Measurements from ENCODE around the gene MEX3D.
A peak's percentile ranks its signal among the peaks of the same experiment; 100 is the strongest.

MEX3D gene

DNA sequence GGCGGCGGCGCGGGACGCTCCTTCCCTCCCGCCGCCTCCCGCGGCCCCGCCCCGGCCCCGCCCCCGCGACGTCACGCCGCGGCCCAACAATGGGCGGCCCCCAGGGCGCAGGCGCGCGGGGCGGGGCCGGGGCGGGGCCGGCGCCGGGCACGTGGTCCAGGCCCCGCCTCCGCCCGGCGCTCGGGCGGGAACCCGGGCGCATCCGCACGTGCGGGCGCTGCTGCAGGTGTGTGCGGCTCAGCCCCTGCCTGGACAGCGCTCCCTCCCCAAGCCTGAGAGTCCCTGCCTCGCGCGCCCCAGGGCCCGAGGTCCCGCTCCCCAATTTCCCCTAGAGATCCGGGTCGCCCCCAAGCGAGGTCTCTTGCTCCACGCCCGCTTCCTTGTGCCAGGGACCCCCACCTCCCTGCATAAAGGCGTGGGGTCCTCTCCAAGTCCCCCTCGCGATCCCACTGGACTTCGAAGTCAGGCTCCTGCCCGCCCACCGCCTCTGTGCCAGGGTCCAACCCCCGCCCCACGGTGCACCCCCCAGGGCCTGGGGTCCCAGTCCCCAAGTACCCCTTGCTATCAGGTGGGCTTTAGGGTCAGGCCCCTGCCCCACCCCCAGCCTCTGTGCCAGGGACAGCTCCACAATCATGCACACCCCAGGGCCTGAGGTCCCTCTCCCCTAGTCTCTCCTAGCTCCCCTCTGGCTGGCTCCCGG, at the start of gene MEX3D:
Gene MEX3D (minus strand): TSS at position 6 of the 700 bp plus-strand sequence. CDS start 267 bp downstream, outside the sequence.
- DNase-seq (ENCODE audit: low spot score) = peak; percentile 77

DNA sequence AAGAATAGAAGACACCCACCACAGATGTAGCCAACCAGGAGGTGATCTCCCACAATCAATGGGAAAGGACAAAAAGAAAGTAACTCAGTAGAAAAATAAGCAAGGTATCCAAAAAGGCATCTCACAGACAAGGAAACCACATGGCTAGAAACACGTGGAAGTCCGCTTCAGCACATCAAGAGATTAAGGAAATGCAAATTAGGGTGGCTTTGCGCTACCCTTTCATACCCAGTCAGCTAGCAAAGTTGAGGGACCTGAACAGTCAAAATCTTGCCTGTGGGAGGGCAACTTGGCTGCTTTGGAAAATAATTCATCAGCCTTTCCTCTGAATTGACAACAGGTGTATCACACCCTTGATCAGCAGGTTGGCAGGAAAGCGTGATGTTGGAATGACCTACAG, 48.8 kb upstream of the MEX3D start:
- no peak for DNase-seq (ENCODE audit: low spot score)

DNA sequence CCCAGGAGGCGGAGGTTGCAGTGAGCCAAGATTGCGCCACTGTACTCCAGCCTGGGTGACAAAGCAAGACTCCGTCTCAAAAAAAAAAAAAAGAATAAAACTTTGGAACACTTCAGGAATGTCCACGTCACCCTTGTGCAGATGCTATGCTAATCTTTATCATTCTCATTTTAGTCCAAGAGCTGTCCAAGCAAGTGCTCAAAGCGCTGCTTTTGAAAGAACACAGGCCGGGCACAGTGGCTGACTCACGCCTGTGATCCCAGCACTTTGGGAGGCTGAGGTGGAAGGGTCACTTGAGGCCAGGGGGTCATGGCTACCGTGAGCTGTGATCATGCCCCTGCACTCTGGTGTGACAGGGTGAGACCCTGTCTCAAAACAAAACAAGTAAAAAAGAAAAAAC, 48.3 kb upstream of the MEX3D start:
- DNase-seq (ENCODE audit: low spot score) = no peak

DNA sequence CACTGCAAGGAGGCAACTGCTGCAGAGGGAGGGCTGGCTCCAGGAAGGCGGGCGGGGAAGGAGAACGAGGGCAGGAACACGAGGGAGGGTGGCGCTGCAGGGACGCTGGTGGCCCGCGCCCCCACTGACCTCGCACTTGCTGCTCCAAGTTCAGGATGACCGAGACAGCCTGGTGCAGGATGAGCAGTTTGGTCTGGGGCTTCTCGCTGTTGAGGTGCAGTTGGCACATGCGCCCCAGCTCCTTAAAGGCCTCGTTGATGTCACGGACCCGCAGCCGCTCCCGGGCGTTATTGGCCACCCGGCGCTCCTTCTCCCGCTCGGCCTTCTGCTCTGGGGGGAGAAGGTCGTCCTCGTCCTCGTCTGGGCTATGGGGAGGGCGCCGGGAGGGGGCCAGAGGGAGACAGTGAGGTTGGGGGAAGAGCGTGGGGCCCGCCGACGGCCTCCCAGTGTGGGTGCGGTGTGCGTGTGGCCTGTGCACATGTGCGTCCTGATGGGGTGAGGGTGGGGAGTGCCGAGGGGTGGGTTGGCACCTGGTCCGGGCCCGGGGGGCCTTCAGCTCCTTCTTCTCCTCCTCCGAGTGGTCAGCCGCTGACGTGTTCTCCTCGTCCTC, 47.1 kb upstream of the MEX3D start:
- DNase-seq (ENCODE audit: low spot score) = no peak

DNA sequence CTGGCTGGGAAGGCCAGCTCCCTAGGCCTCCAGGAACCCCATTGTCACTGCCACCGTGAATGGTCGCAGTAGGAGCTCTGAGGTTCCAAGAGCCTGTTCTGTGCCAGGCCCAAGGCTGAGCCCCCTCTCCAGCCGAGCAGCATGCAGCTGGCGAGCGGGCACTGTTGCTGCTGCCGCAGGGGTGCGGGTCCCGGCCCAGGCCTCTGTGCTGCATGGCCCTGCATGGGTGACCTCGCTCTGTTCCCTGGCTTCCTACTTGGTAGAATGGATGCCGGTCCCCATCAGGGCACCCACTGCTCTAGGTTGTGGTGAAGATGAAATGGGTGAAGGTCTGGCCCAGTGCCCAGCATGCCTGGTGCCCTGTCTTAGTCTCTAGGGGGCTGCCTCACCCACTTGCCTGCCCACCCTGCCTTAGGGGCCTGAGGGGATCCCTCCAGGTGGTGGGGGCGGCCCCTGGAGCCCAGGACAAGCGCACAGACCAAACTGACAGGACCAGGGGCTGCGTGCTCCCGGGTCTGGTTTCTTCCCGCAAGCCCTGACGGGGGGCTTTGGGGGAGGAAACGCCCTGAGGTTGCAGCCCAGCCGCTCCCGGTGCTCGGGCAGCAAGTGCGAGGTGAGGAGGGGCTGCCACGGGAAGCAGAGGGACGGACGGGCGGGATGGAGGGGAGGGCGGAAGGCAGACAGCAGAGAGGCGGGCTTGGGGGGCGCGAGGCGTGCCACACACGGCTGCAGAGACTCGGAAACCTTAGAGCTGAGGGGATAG, 45.9 kb upstream of the MEX3D start:
- DNase-seq (ENCODE audit: low spot score) = no peak

DNA sequence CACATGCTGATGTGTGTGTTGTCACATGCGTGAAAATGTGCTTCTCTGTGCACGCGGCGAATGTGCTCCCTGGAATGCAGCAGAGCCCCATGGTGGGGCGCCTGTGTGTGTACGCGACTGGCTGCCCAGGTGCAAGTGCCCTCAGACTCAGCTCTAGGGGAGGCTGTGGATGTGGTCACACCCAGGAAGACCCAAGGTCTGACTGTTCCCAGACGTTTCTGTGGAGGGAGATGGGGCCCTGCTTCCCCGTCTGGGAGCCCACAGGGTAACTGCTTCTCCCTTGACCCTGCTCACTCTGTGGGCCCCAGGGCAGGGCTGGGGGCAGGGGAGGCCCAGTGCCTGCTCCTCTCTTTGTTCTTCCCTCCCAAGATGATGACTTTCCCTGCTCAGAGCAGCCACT, 45.0 kb upstream of the MEX3D start:
- no peak for DNase-seq (ENCODE audit: low spot score)

DNA sequence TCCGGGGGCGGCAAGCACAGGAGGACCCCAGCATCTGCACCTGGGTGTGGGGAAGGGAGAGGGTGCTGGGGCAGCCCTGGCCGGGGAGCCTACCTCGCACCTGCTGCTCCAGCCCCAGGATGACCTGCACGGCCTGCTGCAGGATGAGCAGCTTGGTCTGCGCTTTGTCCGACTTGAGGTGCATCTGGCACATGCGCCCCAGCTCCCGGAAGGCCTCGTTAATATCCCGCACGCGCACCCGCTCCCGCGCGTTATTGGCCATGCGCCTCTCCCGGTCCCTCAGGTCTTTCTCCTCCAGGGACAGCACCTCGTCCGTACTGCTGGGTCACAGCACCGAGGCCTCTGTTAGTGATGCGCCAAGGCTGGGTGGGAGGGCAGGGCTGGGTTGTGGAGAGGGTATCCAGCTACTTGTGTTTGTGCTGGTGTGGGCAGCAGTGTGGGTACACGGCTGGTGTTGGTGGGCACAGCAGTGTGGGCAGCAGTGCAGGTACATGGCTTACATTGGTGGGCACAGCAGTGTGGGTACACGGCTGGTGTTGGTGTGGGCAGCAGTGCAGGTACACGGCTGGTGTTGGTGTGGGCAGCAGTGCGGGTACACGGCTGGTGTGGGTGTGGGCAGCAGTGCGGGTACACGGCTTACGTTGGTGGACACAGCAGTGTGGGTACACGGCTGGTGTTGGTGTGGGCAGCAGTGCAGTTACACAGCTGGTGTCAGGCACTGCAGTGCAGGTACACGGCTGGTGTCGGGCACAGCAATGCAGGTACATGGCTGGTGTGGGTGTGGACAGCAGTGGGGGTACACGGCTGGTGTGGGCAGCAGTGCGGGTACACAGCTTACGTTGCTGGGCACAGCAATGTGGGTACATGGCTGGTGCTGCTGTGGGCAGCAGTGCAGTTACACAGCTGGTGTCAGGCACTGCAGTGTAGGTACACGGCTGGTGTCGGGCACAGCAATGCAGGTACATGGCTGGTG, 44.3 kb upstream of the MEX3D start:
- DNase-seq (ENCODE audit: low spot score) = no peak

DNA sequence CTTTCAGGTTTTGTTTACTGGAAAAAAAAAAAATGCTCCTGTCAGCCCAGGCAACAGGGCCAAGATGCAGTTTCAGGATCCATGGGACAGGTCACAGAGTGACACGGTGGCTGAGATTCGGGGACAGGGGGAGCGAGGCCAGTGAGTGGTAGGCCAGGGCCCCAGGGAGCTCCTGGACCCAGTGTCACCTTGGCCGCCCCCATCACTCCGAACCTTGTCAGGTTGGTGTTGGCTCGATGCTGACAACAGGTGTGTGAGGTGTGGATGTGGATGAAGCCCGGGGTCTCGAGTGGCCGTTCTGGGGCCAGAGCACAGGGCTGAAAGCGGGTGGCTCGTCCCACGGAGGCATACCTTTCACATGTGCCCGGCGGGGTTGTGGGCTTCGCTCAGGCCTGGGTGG, 43.2 kb upstream of the MEX3D start:
- DNase-seq (ENCODE audit: low spot score) = no peak

DNA sequence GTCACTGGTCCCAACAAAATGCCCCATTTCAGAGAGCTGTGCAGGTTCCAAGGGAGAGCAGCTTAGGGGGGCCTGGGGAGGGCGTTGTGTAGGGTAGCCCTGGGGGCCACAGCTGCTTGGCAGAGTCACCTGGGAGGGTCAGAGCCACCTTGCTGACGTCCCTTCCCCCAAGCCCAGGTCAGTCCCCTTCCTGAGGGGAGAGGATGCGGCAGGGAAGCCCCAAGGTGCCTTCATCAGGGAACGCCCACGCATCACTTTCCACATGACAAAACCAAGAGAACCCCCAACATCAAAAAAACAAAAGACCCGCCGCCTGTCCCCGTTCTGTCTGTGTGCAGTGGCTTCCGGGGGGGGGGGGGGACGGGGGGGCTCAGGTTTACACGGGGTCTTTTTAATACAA, 42.5 kb upstream of the MEX3D start:
- no peak for DNase-seq (ENCODE audit: low spot score)

DNA sequence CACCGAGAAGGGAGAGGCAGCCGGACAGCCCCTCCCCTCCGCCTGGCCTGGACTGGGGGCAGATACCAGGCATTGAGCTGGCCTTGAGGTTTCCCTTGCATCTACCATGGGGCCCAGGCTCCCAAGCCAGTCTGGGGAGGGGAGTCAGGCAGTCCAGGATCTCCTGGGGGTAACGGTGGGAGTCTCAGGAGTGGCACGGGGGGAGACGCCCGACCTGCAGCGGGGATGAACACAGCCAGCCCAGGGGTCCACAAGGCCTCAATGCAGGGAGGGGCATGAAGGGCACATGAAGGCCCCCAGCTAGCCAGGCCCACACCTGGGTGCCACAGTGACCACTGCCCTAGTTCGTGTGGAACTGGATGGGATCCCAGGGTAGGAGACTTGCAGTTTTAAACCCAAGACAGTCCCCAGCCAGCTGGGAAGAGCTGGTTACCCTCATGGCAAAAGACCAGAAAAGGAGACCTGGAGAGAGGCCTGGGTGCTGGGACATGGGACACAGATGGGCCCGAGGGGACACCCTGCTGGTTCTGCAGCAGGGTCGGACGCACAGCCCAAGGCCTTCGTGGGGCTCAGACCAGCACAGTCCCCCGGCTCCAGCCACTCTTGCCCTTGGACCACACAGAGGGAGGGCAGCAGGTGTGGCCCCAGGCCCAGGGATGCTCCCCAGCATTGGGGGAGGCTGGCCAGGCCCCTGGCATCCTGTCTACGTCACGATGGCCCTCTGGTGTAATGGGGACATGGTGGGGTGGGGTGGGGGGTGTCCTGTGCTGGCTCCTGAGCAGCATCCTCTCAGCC, 41.8 kb upstream of the MEX3D start:
- DNase-seq (ENCODE audit: low spot score) = no peak

DNA sequence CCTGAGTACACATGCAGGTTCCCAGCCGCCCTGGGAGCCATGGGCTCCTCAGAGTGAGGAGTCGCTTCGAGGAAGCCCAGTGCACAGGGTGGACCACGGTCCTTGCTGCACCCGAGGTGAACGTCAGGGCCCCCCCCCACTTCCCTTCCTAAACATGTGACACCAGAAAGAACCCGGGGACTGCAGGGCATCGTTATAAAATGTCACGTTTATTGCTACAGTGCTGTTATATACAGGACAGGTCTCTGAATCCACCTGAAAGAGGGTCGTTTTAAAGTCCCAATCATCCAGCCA, 40.9 kb upstream of the MEX3D start:
- DNase-seq (ENCODE audit: low spot score) = peak; percentile 12

DNA sequence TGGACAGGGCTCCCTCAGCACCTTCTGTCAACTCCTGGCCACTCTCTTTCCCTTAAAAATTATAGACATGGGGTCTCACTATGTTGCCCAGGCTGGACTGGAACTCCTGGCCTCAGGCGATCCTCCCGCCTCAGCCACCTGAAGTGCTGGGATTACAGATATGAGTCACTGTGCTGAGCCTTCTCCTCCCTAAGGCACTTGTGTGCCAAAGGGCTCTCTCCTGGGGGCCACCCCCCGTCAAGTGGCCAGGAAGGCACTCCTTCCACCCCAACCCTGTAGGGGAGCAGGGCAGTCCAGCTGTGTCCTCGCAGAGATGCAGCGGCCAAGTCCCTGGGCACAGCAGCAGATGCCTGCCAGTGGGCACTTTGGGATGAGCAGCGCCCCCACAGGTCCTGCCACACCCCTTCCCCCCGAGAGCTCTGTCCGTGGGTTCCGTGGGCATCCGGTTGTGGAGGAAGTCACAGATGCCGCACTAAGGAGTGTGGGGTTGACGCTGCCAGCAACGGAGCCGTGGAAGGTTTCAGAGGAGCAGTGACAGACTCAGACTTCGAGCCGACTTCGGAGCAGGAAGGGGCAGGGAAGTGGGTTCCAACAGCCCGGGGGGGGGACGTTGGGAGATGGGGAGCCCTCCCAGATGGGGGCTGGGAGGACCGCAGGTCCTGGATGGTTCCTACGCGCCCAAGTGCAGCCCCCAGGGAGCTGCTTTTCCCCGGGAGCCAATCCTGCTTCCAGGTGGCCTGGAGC, 40.4 kb upstream of the MEX3D start:
- peak; percentile 40 for DNase-seq (ENCODE audit: low spot score)

DNA sequence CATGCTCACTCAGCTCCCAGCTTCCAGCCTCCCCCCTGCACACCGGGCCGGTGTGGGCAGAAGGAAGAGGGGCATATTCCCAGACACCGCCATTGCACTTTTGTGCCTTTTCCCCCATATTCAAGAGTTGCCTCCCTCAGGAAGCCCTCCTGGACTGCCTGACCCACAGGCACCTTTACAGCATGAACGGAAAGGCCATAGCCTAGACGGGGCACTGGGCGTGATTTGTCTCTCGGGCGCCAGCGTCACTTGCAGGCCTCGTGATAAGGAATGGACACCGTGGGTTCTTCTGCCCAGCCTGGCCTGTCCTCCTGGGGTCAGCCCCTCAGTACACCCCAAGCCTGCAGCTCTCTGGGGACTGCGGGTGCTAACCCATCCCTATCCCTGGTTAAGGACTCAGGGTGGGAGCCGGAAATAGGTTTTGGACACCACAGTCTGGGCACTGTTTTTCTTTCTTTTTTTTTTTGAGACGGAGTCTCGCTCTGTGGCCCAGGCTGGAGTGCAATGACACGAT, 38.1 kb upstream of the MEX3D start:
- DNase-seq (ENCODE audit: low spot score) = no peak

DNA sequence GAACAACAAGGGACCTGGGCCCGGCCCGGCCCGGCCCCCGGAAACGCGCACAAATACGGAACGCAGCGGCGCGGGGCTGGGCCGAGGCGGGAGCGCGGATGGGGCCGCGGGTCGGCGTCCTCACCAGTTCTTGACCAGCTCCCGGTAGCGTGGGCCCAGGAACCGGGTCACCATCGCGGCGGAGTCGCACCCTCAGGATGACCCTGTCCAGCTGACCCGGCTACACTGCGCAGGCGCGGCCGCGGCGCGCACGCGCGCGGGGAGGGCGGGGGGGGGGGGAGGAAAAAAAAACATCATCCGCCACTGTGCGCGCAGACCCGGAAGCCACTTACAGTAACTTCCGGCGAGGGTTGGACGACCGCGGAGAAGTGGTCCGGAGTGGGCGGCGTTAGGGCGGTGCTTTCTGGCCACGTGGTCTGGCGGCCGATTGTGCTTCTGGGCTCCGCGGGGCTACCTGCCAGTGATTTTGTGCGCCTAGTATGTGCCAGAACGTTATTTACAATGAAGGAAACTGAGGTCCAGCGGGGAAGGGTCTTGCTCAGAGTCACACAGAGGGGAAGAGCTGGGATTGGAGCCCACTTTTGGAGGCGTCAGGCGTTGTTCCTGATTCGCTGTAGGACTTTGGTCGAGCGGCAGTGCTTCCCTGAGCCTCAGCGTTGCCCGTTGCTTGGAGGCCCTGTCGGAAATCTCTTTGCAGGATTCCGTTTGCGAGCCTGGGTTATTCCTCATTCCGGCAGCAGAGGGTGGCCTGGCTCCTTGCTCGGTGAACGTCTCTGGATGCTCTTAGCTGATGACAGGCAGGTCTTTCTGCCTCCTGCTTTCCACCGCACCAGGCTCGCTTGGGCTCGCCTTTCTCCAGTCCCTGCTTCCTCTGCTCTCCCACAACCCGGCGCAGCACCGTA, 37.4 kb upstream of the MEX3D start, which contains the start of gene UQCR11:
Gene UQCR11 (minus strand): TSS at position 227 of the 902 bp plus-strand sequence. CDS start 53 bp downstream, at position 174.
- peak; percentile 91 for DNase-seq (ENCODE audit: low spot score)

DNA sequence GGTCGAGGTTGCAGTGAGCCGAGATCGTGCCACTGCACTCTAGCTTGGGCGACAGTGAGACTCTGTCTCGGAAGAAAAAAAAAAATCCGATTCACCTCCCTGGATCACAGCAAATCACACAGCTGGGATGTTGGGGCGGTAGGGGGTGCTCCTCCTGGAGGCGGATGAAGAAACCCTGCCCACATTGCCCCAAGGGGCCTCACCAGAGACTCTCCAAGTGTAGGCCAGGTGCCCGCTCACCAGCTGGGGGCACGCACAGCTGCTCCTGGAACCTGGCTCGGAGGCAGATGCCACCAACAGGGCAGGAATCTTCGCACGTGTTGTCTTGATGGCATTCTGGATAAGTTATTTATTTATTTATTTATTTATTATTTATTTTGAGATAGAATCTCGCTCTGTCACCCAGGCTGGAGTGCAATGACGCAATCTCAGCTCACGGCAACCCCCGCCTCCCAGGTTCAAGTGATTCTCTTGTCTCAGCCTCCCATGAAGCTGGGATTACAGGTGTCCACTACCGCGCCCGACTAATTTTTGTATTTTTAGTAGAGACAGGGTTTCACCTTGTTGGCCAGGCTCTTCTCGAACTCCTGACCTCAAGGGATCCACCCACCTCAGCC, 34.1 kb upstream of the MEX3D start:
- no peak for DNase-seq (ENCODE audit: low spot score)

DNA sequence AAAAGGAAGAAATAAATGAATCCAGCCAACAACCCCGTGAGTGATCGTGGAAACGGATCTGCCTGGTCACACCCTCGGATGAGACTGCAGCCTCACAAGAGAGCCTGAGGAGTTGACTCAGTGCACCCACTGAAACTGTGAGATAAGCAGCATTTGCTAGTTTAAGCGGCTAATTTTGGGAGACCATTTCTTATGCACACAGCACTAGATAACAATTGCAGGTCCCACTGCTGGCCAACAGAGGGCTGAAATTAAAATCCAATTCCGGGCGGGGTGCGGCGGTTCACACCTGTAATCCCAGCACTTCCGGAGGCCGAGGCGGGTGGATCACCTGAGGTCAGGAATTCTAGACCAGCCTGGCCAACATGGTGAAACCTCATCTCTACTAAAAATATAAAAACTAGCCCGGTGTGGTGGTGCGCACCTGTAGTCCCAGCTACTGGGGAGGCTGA, 33.5 kb upstream of the MEX3D start:
- DNase-seq (ENCODE audit: low spot score) = no peak

DNA sequence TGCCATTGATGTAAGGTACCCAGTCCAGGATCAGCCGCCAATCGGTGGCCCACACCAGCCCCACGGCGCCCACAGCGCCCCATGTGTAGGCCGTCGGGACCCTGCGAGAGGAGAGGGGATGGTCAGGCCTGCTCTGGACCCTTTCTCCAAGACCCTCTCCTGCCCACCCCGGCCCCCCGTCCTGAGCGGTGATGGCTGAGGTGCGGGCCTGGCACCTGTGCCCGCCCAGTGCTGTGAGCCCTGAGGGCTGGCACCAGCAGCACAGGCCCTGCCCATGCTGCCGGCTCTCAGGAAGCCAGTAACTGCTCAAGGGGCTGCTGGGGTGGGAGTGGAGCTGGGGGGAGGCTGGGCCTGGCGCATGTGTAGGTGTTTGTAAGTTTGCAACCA, 31.3 kb upstream of the MEX3D start:
- DNase-seq (ENCODE audit: low spot score) = no peak

DNA sequence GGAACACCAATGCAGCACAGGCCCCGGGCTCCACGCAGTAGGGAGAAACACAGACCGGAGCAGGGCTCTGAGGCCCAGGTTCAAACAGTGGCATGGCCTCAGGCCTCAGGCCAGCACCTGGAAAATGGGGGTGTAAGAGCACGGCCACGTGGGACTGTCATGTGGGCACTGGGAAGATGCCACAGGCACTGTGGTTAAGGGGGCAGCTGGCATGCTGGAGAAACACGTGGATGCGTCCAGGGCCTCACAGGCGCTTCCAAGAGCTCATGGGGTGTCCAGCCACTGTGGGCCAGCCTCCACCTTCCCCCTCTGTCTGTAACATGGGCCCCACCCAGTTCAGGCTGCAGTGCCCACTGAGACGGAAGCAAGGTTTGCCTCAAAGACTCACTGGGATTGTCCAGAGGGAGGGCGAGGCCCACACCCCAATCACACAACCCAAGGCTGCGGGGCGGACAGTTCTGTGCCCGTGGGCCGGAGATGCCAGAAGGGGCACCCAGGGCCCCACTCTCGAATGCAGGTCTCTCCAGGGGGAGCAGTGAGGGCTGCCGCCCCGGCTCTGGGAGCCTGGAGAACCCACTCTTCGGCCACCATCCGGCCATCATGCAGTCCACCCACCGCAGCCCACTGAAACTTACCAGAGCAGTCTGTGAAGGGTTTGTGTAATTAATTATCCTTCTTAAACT, 30.8 kb upstream of the MEX3D start:
- DNase-seq (ENCODE audit: low spot score) = no peak

Measured in CD4-positive, alpha-beta T cell treated with Interleukin-2 at 100 ng/mL for 4 hours (primary cell).